GM19351 (cell line): Measurements from ENCODE around the gene SEPSECS.
"Not testable (repeated sequence)": the region's sequence is repeated elsewhere in the genome, so short reads cannot be mapped to it uniquely, and the experiment has no call there.

ENCODE experiments used
- ATAC-seq: cut with Tn5 transposase; IDR thresholded peaks from one replicate; pipeline ENCODE4 v1.9.1; 2021; ENCODE audit warnings: mild to moderate bottlenecking, moderate library complexity; ENCODE audit not compliant: unreplicated experiment

Gene SEPSECS

GRCh38 chr4:25088093-25088952 is 71.9 kb downstream of the SEPSECS start:
- ATAC-seq: peak; percentile 63

- ATAC-seq: no peak
These were observed 74.6 kb downstream of the SEPSECS start for GRCh38 chr4:25085671-25086070.

GRCh38 chr4:25083441-25083840 is 76.8 kb downstream of the SEPSECS start:
- not testable (repeated sequence) for ATAC-seq

GRCh38 chr4:25081866-25082471 is 78.3 kb downstream of the SEPSECS start:
- no peak for ATAC-seq

- no peak for ATAC-seq
These were observed 79.7 kb downstream of the SEPSECS start for GRCh38 chr4:25080571-25080970.

- no peak for ATAC-seq
These were observed 81.7 kb downstream of the SEPSECS start for GRCh38 chr4:25078523-25078922.

- ATAC-seq: no peak
These were observed 83.4 kb downstream of the SEPSECS start for GRCh38 chr4:25076625-25077398.

GRCh38 chr4:25075851-25076250 is 84.4 kb downstream of the SEPSECS start:
- no peak for ATAC-seq

GRCh38 chr4:25075129-25075528 is 85.1 kb downstream of the SEPSECS start:
- ATAC-seq: no peak

- no peak for ATAC-seq
These were observed 89.7 kb downstream of the SEPSECS start for GRCh38 chr4:25070545-25070944.
